Activated naive CD8-positive, alpha-beta T cell (primary cell): ENCODE results near the gene FGF6.
"Not testable (repeated sequence)": the region's sequence is repeated elsewhere in the genome, so short reads cannot be mapped to it uniquely, and the experiment has no call there.

Experiments
- H3K27ac Mint-ChIP-seq: one replicate; pipeline ENCODE4 v1.8.0; 2021; ENCODE audit warnings: mixed read lengths
- H3K27me3 Mint-ChIP-seq: one replicate; pipeline ENCODE4 v1.8.0; 2021; ENCODE audit warnings: mixed read lengths
- H3K36me3 Mint-ChIP-seq: one replicate; pipeline ENCODE4 v1.8.0; 2021; ENCODE audit warnings: mixed read lengths
- H3K4me1 Mint-ChIP-seq: one replicate; pipeline ENCODE4 v1.8.0; 2021; ENCODE audit warnings: low read depth, mixed read lengths
- H3K4me3 Mint-ChIP-seq: one replicate; pipeline ENCODE4 v1.8.0; 2021; ENCODE audit warnings: mild to moderate bottlenecking, mixed read lengths
- H3K9me3 Mint-ChIP-seq: one replicate; pipeline ENCODE4 v1.8.0; 2021; ENCODE audit warnings: low read depth, mixed read lengths

Gene FGF6

GRCh38 chr12:4417936-4418335, 27.7 kb downstream of the FGF6 start:
- Mint-ChIP-seq H3K9me3 (no peaks in the 10 kb centered on the region), H3K27ac (no peak overlapping the region)

GRCh38 chr12:4417455-4417854, 28.2 kb downstream of the FGF6 start:
- no peak overlapping the region for H3K27ac Mint-ChIP-seq
- H3K36me3 Mint-ChIP-seq = no peaks in the 10 kb centered on the region
- H3K9me3 Mint-ChIP-seq = no peaks in the 10 kb centered on the region
- H3K27me3 Mint-ChIP-seq = peaks cover 8% of the 10 kb centered on the region
- no peak overlapping the region for H3K4me3 Mint-ChIP-seq
- peaks cover 4% of the 10 kb centered on the region for H3K4me1 Mint-ChIP-seq

More at GRCh38 chr12:4417936-4418335, 27.7 kb downstream of the FGF6 start:
- H3K4me3 Mint-ChIP-seq = no peak overlapping the region
- peaks cover 8% of the 10 kb centered on the region for H3K27me3 Mint-ChIP-seq
- peaks cover 4% of the 10 kb centered on the region for H3K4me1 Mint-ChIP-seq
- H3K36me3 Mint-ChIP-seq = no peaks in the 10 kb centered on the region

GRCh38 chr12:4416276-4416675, 29.3 kb downstream of the FGF6 start:
- Mint-ChIP-seq H3K4me1 (peaks cover 4% of the 10 kb centered on the region), H3K4me3 (no peak overlapping the region), H3K27me3 (peaks cover 7% of the 10 kb centered on the region), H3K9me3 (no peaks in the 10 kb centered on the region), H3K27ac (no peak overlapping the region), H3K36me3 (no peaks in the 10 kb centered on the region)

DNA sequence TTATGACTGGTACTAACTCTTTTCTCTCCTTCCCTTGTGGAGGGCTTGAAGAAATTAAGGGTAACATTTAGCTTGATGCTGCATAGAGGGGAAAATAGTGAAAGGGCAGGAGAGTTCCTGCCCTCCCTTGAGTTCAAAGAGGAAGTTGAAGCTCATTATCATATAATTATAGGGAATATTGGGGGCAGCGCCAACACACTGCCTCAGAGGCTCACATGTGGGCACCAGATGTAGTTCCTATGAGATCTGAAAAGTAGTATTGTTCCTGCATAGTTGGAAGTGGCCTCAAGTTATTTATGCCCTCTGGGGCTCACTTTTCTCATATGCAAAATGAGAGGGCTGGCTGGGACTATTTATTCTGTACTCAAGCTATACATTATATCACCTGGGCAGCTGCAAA, 33.1 kb downstream of the FGF6 start:
- Mint-ChIP-seq H3K36me3 (no peaks in the 10 kb centered on the region), H3K4me1 (peaks cover 4% of the 10 kb centered on the region), H3K4me3 (no peak overlapping the region), H3K27me3 (peaks cover 4% of the 10 kb centered on the region), H3K9me3 (no peaks in the 10 kb centered on the region), H3K27ac (no peak overlapping the region)

DNA sequence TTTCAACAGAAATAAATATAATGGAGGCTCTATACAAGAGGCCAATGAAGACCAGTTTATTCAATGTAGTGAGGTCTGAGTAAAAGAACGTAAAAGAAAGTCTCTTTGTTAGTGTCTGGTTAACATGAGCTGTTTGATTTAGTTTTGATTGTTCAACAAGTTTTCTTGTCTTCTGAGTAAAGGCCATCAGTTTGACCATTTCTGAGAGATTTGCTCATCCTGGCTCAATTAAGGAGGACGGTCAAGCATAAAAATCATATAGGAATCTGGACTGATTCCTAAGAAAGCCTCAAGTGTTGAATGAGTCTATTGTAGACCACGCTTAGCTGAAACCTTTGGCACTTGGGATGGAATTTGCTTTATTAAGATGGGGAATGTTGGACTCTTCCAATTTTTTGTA, 33.6 kb downstream of the FGF6 start:
- Mint-ChIP-seq H3K9me3 (no peaks in the 10 kb centered on the region), H3K36me3 (no peaks in the 10 kb centered on the region), H3K27me3 (peaks cover 4% of the 10 kb centered on the region), H3K27ac (no peak overlapping the region), H3K4me3 (no peak overlapping the region), H3K4me1 (peaks cover 4% of the 10 kb centered on the region)

DNA sequence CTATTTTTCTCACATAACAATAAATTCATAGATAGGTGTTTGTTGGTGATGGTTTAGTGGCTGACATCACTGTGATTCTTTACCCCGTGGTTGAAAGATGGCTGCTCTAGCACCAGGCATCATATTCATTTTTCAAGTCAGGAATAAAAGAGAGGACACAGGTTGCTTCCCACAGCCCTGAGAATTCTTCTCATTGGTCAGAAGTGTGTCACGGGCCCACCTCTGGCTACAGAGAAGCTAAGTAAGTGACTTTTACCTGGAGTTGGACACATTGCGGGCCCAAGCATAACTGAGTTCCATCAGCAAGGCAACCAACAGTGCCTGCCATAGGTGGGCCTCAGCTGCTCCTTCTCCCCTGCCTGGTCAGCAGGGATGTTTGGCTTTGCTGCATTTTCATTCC, 38.5 kb downstream of the FGF6 start:
- H3K27me3 Mint-ChIP-seq = peaks cover 2% of the 10 kb centered on the region
- H3K27ac Mint-ChIP-seq = no peak overlapping the region
- no peaks in the 10 kb centered on the region for H3K4me1 Mint-ChIP-seq
- H3K4me3 Mint-ChIP-seq = no peak overlapping the region
- no peaks in the 10 kb centered on the region for H3K9me3 Mint-ChIP-seq
- no peaks in the 10 kb centered on the region for H3K36me3 Mint-ChIP-seq

GRCh38 chr12:4404877-4405637, 40.6 kb downstream of the FGF6 start:
- not testable (repeated sequence) for H3K4me1 Mint-ChIP-seq, H3K9me3 Mint-ChIP-seq, H3K27me3 Mint-ChIP-seq, H3K4me3 Mint-ChIP-seq, H3K36me3 Mint-ChIP-seq
- peak overlapping the region; percentile 28 for H3K27ac Mint-ChIP-seq

- H3K27ac Mint-ChIP-seq = no peak overlapping the region
- no peaks in the 10 kb centered on the region for H3K36me3 Mint-ChIP-seq
- H3K9me3 Mint-ChIP-seq = no peaks in the 10 kb centered on the region
- no peaks in the 10 kb centered on the region for H3K4me1 Mint-ChIP-seq
- peaks cover 9% of the 10 kb centered on the region for H3K27me3 Mint-ChIP-seq
- H3K4me3 Mint-ChIP-seq = no peak overlapping the region
Measured at GRCh38 chr12:4402996-4403395, 42.6 kb downstream of the FGF6 start.

- Mint-ChIP-seq H3K4me3 (no peak overlapping the region), H3K27ac (no peak overlapping the region), H3K4me1 (no peaks in the 10 kb centered on the region), H3K9me3 (no peaks in the 10 kb centered on the region), H3K27me3 (peaks cover 9% of the 10 kb centered on the region), H3K36me3 (no peaks in the 10 kb centered on the region)
Measured at GRCh38 chr12:4401117-4401516, 44.5 kb downstream of the FGF6 start.

DNA sequence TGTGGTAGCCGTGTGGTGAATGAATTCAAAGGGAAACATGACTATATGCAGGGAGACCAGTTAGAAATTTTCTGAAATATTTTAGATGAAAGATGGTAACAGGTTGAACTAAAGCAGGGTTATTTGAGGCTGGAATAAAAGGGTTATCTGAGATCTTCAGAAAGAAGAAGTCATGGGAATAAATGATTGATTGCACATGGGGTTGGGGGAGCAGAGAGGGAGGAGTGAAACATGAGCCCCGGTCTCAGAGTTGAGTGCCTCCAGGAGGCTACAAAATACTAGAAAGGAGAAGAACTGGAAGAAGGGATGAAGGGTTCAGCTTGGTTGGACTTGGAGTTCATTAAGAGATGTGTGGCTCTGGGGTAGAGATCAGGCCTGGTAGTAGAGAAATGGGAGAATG, 49.8 kb downstream of the FGF6 start:
- Mint-ChIP-seq H3K36me3 (peaks cover 3% of the 10 kb centered on the region), H3K4me3 (no peak overlapping the region), H3K27ac (no peak overlapping the region), H3K9me3 (no peaks in the 10 kb centered on the region), H3K4me1 (peaks cover 9% of the 10 kb centered on the region), H3K27me3 (peaks cover 18% of the 10 kb centered on the region)

DNA sequence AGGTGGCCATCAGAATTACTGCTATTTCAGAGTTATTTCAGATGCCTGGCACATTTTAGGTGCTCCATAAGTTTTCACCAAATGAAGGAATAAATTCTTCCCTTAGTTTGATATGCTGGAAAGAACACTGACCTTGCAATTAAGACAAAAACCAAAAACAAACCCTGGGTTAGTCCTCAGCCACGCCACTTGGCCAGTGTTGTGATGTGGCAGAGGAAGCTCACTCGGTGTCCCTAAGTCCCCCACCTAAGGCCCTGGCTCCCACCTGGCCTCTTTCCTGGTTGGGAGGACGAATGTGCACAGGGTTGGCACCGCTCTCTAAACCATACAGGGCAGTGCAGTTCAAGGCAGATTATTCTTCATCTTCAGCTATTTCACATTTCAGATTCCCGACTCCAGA, 52.4 kb downstream of the FGF6 start:
- H3K36me3 Mint-ChIP-seq = peaks cover 3% of the 10 kb centered on the region
- H3K27me3 Mint-ChIP-seq = peaks cover 14% of the 10 kb centered on the region
- no peak overlapping the region for H3K27ac Mint-ChIP-seq
- H3K4me3 Mint-ChIP-seq = no peak overlapping the region
- H3K9me3 Mint-ChIP-seq = no peaks in the 10 kb centered on the region
- H3K4me1 Mint-ChIP-seq = peaks cover 9% of the 10 kb centered on the region

- peaks cover 14% of the 10 kb centered on the region for H3K27me3 Mint-ChIP-seq
- no peak overlapping the region for H3K27ac Mint-ChIP-seq
- H3K4me3 Mint-ChIP-seq = no peak overlapping the region
- no peaks in the 10 kb centered on the region for H3K9me3 Mint-ChIP-seq
- peaks cover 9% of the 10 kb centered on the region for H3K4me1 Mint-ChIP-seq
- peaks cover 3% of the 10 kb centered on the region for H3K36me3 Mint-ChIP-seq
Measured at GRCh38 chr12:4392223-4392742, 53.3 kb downstream of the FGF6 start.

GRCh38 chr12:4388662-4389061, 57.0 kb downstream of the FGF6 start:
- Mint-ChIP-seq H3K27me3 (peaks cover 2% of the 10 kb centered on the region), H3K27ac (no peak overlapping the region), H3K36me3 (no peaks in the 10 kb centered on the region), H3K9me3 (no peaks in the 10 kb centered on the region), H3K4me1 (peaks cover 9% of the 10 kb centered on the region), H3K4me3 (no peak overlapping the region)

- peaks cover 8% of the 10 kb centered on the region for H3K4me1 Mint-ChIP-seq
- H3K4me3 Mint-ChIP-seq = no peak overlapping the region
- H3K27me3 Mint-ChIP-seq = peaks cover 2% of the 10 kb centered on the region
- H3K9me3 Mint-ChIP-seq = no peaks in the 10 kb centered on the region
- H3K36me3 Mint-ChIP-seq = no peaks in the 10 kb centered on the region
- no peak overlapping the region for H3K27ac Mint-ChIP-seq
Measured at GRCh38 chr12:4388032-4388431, 57.6 kb downstream of the FGF6 start.

DNA sequence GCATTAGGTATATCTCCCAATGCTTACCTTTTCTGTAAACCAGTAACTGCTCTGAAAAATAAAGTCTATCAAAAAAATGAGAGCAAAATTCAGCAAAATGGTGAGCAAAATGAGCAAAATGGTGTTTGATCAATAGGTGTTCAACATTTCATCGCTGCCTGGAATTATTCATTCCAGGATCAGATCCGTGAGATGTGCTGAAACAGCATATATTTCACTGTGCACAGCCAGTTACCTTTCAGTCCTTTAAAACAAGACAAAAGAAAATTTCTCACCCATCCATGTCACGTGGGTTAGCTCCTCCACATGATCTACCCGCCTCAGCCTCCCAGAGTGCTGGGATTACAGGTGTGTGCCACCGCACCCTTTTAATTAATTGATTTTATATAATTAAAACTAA, 58.0 kb downstream of the FGF6 start:
- Mint-ChIP-seq H3K4me1 (peaks cover 4% of the 10 kb centered on the region), H3K27me3 (no peaks in the 10 kb centered on the region), H3K36me3 (no peaks in the 10 kb centered on the region), H3K4me3 (no peak overlapping the region), H3K27ac (no peak overlapping the region), H3K9me3 (no peaks in the 10 kb centered on the region)

DNA sequence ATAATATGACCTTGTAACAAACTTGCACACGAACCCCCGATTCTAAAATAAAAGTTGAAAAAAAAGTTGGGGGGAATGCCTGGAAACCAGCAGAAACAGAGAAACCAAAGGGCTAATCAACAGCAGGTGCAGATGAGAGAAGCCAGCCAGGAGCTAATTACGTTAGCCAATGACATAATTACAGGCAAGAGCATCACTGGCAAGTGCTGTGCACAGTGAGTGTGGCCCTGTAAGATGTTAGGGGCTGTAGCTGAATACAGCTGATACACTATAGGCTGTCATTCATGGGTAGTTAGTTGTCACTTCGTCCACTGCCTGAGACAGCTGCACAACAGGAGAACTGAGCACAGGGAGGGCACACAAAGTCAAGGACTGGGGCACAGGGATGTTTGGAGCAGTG, 58.8 kb downstream of the FGF6 start:
- no peaks in the 10 kb centered on the region for H3K27me3 Mint-ChIP-seq
- no peak overlapping the region for H3K27ac Mint-ChIP-seq
- H3K9me3 Mint-ChIP-seq = no peaks in the 10 kb centered on the region
- H3K4me1 Mint-ChIP-seq = no peaks in the 10 kb centered on the region
- no peaks in the 10 kb centered on the region for H3K36me3 Mint-ChIP-seq
- H3K4me3 Mint-ChIP-seq = no peak overlapping the region
